Psoas muscle (tissue), 8 donors: ENCODE results near the gene SPRY2. TPM values are rescaled to one million over a fixed set of nuclear protein-coding genes. Genes with fewer than 3 reads are reported as not detected.

ENCODE experiments used
- ATAC-seq, 4 donors: fragments of 200-7000 bp; cut with Tn5 transposase; one replicate each; pipeline ENCODE4 v1.9.1; 2020; ENCODE audit warnings: moderate library complexity in 3 of 4, mild to moderate bottlenecking in 2 of 4
- DNase-seq, 2 donors: peaks; one replicate each; pipeline ENCODE4 v3.0.0-alpha.2; 2020
- H3K27ac ChIP-seq: fragments of 200-600 bp; one replicate; pipeline ENCODE4 v1.8.0; 2022
- H3K27me3 ChIP-seq, 3 donors: fragments of 200-600 bp in 1 of 3; one replicate each; pipeline versions ENCODE4 v1.6.1 to v1.8.0; 2013 to 2022; ENCODE audit warnings: low read length in 2 of 3, mild to moderate bottlenecking in 2 of 3, moderate library complexity in 1 of 3; ENCODE audit not compliant: insufficient read depth in 3 of 3
- H3K36me3 ChIP-seq, 2 donors: fragments of 200-600 bp in 1 of 2; one replicate each; pipeline versions ENCODE4 v1.6.1 to v1.8.0; 2013 to 2022; ENCODE audit warnings: low read depth in 1 of 2, mild to moderate bottlenecking in 1 of 2, moderate library complexity in 1 of 2; ENCODE audit not compliant: insufficient read depth in 1 of 2
- H3K4me1 ChIP-seq: fragments of 200-600 bp; one replicate; pipeline ENCODE4 v1.8.0; 2022
- H3K4me3 ChIP-seq: fragments of 200-600 bp; one replicate; pipeline ENCODE4 v1.8.0; 2022; ENCODE audit warnings: mild to moderate bottlenecking
- H3K9me3 ChIP-seq: fragments of 200-600 bp; one replicate; pipeline ENCODE4 v1.8.0; 2022
- CTCF ChIP-seq: fragments of 200-600 bp; IDR thresholded peaks from one replicate; pipeline ENCODE4 v1.8.0; 2022; ENCODE audit warnings: antibody characterized with exemption
- WGBS, 3 donors: extraction: QIAGEN DNeasy Blood & Tissue Kit; methylation state at CpG; one replicate each; pipeline versions ENCODE4 v1.1.6 to v1.1.7; 2013; 5-methylcytosine and 5-hydroxymethylcytosine counted together
- intact Hi-C, 2 donors: fragments of 100-400 bp; cut with DNase I; formaldehyde crosslinking; loops; one replicate each; pipeline versions ENCODE4 v1.11.0 to v1.14.2; 2022
- polyA plus RNA-seq, 3 donors: library from polyadenylated mRNA; stranded (reverse); fragments of 200-250 nt; gene quantifications; one replicate each; pipeline ENCODE4 v1.2.3, GENCODE V29; 2013
- total RNA-seq, 4 donors: library from RNA; stranded (reverse); fragmentation: NEBNext Ultra II Directional in 2 of 4; extraction: Animal tissue kit (Norgen Biotek cat#: 25700) in 2 of 4; gene quantifications; one replicate each; pipeline versions ENCODE4 v1.2.1 to v1.2.4, GENCODE V29; 2021 to 2023
- donor health status: healthy with polysubstance abuse.
- donor health status: DM: no; HTN: no; CAD: no; lungs with moderate emphysema.
- donor health status: Bipolar disorder and iron deficiency.
- donor health status: healthy.
- donor health status: DM: yes; HTN: yes; CAD: no.
- donor health status: DM: no; HTN: no; CAD: no.
- donor health status: DM: no; HTN: no; CAD: no.
- donor health status: DM: yes; HTN: yes; CAD: no.

SPRY2 gene
- total and polyA plus RNA-seq, 7 donors, result 15.2 to 171 (median 26.5) TPM

DNA sequence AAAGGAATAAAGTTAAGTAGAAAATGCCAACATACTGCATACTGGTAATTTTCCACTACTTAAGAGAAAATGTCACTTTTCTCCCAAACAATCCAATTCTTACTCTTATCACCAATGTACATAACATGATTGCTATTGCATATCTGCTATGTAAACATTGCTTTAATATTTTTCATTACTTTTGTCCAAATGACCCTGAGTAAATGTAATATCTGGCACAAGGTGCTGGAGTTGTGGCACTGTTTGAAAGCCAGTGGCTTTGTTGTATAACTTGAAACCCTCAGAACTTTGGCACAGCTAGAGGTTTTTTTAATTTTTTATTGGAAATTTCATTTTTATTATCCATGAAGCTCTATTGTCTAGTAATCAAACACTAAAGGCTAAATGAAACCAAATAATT, 45.7 kb upstream of the SPRY2 start:
- Histone ChIP-seq H3K4me1 (no peaks in the 10 kb centered on the region), H3K4me3 (no peak overlapping the region), H3K9me3 (no peaks in the 10 kb centered on the region), H3K27ac (no peak overlapping the region), H3K27me3 (no peaks in the 10 kb centered on the region), H3K36me3 (no peaks in the 10 kb centered on the region)
- intact Hi-C loops, result no loop called here
- ATAC-seq (no peak), DNase-seq (no peak)
- TF ChIP-seq CTCF, result no peak

DNA sequence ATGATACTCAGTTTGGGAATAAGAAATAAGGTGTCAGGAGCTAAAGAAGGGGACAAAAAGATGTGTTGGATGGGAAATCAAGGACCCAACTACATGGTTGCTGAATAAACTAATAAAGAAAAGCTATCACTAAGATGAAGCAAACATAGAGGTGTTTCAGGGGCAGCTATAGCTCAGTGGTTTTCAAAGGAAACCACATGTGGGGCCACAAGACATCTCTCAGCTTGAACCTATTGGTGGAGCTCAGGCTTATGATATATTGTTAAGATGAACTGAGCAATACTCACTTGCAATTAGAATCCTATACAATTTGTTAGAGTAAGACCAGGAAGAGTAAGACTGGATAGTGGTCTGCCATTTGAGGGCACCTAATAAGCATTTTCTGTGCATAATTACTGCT, 45.1 kb upstream of the SPRY2 start:
- no peaks in the 10 kb centered on the region for H3K27me3 ChIP-seq
- TF ChIP-seq CTCF, result no peak
- no peak overlapping the region for H3K27ac ChIP-seq
- intact Hi-C loops, result no loop called here
- no peaks in the 10 kb centered on the region for H3K4me1 ChIP-seq
- H3K9me3 ChIP-seq, result no peaks in the 10 kb centered on the region
- no peak for ATAC-seq
- no peaks in the 10 kb centered on the region for H3K36me3 ChIP-seq
- H3K4me3 ChIP-seq, result no peak overlapping the region
- DNase-seq, result no peak

GRCh38 chr13:80382576-80382975, 41.6 kb upstream of the SPRY2 start:
- no peak for TF ChIP-seq CTCF
- ATAC-seq (no peak), DNase-seq (no peak)
- 66 to 71% (median 71%) methylated on average over 2 of the region's 2 CpGs for WGBS, 3 donors
- Histone ChIP-seq H3K4me3 (no peak overlapping the region), H3K27me3 (no peaks in the 10 kb centered on the region), H3K9me3 (no peaks in the 10 kb centered on the region), H3K36me3 (no peaks in the 10 kb centered on the region), H3K4me1 (no peaks in the 10 kb centered on the region), H3K27ac (no peak overlapping the region)
- intact Hi-C loops, result no loop called here

DNA sequence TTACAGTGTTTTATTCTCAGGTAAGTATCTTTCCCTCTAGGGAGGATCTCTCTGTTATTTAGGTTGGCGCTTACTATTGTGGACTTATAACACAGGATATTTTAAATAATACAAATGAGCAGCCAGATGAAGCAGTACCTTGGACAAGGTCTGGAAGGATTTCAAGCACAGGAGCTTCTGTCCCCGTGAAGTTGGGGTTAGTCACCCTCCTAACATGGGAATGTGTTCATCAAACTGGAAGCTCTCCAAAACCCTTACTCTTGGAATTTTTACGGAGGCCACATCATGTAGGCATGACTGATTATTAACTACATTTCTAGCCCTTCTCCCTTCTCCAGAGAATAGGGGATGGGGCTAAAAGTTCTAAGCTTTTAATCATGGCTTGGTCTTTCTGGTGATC, 38.3 kb upstream of the SPRY2 start:
- Histone ChIP-seq H3K27ac (no peak overlapping the region), H3K4me1 (no peaks in the 10 kb centered on the region), H3K36me3 (no peaks in the 10 kb centered on the region), H3K27me3 (no peaks in the 10 kb centered on the region), H3K9me3 (no peaks in the 10 kb centered on the region), H3K4me3 (no peak overlapping the region)
- no peak for DNase-seq
- no peak for ATAC-seq
- intact Hi-C loops, result no loop called here
- no peak for TF ChIP-seq CTCF
- WGBS, 3 donors, result 48% methylated on average over 3 of the region's 3 CpGs

GRCh38 chr13:80376554-80376953, 35.6 kb upstream of the SPRY2 start:
- no peak overlapping the region for H3K27ac ChIP-seq
- H3K36me3 ChIP-seq, result no peaks in the 10 kb centered on the region
- 94 to 96% (median 96%) methylated on average over 1 of the region's 1 CpG for WGBS, 3 donors
- no peak for TF ChIP-seq CTCF
- ATAC-seq, result no peak
- no peaks in the 10 kb centered on the region for H3K9me3 ChIP-seq
- H3K27me3 ChIP-seq, result no peaks in the 10 kb centered on the region
- H3K4me1 ChIP-seq, result no peaks in the 10 kb centered on the region
- no peak for DNase-seq
- H3K4me3 ChIP-seq, result no peak overlapping the region
- intact Hi-C loops, result no loop called here
